Lung microvascular endothelial cell (primary cell): Measurements from ENCODE around the gene FLVCR2. TPM values are rescaled to one million over a fixed set of nuclear protein-coding genes. Genes with fewer than 3 reads are reported as not detected.

Experiments
- DNase-seq, 2 donors: peaks; one replicate each; pipeline versions ENCODE4 v3.0.0 to v3.0.0-alpha.2; 2010; ENCODE audit warnings: low read depth in 2 of 2
- total RNA-seq: library from RNA; depleted of rRNA; stranded (reverse); fragments of >200 nt; gene quantifications from 2 replicates; pipeline ENCODE4 v1.2.1, GENCODE V29; 2014

Gene FLVCR2
- total RNA-seq, 1 donor from 2014 or later = 0.79 TPM

DNA sequence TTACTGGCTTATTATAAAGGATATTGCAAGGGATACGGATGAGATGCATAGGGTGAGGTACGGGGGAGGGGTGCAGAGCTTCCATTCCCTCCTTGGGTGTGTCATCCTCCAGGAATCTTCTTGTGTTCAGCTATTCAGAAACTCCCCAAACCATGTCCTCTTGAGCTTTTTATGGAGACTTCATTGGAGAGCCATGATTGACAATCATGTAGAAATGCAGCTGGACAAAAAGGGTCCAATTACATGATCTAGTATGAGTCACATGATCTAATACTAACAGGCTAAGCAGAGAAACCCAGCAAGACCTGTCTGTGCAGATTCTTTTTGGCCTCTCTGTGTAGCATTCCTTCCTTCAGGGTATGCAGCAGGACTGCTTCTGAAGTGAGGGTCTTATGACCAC lies 23.9 kb upstream of the FLVCR2 start:
- DNase-seq = no peak

DNA sequence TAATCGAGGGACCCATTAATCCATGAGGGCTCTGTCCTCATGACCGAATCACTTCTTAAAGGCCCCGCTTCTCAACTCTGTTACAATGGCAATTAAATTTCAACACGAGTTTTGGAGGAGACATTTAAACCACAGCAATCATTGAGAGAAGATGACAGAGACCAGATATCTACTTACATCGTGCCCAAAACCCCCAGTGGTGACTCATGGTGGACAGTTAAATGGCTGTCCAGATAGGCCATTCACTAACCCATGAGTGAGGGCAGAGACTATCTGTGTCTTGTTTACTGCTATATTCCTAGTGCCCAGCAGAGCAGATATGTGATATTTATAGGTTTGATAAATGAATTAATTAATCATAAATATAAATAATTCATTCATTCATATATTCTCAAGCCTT lies 20.0 kb upstream of the FLVCR2 start:
- DNase-seq = no peak

DNA sequence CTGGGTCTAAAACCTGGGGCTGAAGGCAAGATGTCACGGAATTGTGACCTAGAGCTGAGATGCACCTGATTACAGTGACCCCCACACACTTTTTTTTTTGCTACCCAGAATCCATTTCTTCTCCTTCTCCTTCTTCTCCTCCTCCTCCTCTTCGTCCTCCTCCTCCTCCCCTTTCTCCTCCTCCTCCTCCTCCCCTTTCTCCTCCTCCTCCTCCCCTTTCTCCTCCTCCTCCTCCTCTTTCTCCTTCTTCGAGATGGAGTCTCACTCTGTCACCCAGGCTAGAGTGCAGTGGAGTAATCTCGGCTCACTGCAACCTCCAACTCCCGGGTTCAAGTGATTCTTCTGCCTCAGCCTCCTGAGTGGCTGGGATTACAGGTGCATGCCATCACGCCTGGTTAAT lies 19.4 kb upstream of the FLVCR2 start:
- DNase-seq = no peak

DNA sequence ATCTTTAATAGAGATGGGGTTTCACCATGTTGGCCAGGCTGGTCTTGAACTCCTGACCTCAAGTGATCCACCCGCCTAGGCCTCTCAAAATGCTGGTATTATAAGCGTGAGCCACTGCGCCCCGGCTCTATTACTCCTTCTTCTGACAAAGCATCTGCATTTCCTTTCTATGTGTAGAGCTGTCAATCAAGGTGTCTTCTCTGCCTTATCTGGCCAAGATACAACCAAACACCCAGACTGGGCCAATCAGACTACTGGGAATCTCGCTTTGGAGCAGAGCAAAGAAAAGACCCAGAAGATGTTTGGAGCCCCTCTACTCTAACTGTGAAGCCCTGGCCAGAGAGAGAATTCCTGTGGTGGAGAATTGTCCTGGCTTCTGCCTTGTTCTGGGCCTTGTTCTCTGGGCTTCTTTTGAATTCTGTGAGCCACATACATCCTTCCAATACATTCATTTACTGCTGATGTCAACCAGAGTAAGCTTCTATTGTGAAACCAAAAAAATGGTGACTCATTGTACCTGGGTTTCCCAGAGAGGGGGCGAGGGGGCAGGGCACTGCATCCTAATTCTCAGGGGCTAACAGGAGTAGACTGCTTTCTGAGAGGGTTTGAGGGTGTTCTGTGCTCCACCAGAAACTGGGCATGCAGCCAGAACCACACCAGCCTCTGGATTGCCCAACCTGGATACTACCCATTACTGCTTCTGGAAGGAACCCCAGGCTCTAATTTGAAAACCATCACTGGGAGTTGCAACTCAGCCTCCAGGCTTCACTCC lies 18.8 kb upstream of the FLVCR2 start:
- no peak for DNase-seq

DNA sequence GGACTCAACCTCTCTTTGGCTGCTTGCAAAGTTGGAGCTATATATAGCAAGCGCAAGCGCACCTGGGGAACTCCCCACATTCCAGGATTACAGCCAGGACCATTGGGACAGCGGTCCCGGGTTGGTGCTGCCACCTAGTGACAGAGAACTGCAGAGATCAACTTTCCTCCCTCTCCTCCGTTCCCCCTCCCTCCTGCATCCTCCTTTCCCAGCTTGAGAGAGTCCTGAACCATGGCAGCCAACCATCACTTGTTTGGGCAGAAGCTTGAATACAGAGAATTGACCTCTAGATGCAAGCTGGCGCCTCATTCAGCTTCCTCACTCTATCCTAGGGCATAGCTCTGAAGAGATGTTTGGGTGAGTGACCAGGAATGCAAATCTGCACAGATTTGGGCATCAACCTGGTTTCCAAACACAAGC lies 17.4 kb upstream of the FLVCR2 start:
- peak; percentile 74 to 91 for DNase-seq

DNA sequence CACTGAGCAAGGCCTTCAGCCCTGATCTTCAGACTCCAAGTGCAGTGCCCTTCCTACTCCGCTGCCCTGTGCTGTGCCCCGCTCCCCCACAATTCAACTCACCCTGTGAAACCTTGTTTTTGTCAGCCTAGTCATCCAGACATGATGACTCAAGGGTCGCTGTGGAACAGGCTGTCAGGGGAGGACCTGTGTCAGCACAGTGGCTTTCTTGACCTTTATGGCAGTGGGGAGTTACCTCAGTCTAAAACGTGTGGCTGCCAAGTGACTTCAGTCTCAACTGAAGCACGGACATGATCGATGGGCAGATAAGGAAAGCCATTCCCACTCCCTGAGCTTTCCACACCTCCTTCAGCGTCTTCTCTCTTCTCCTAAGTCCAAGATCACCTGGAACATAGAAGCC lies 16.3 kb upstream of the FLVCR2 start:
- no peak for DNase-seq

DNA sequence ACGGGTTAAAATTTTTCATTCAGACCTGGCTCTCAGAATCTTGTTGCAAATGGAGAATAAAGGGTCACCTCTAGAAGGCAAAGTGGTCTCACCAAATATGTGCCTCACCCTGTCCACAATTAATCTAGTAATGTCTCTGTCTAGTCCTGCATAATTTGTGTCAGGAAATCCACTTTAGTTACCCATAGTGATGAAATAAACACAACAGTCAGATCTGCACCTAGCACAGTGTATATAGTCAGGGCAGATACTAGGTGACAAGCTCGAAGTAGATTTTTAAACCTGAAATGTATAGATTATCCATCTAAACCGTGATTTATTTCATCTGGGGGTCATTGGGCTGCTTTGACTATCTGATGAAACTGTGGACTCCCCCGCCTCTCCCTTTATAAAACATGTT lies 15.9 kb upstream of the FLVCR2 start:
- DNase-seq = no peak

DNA sequence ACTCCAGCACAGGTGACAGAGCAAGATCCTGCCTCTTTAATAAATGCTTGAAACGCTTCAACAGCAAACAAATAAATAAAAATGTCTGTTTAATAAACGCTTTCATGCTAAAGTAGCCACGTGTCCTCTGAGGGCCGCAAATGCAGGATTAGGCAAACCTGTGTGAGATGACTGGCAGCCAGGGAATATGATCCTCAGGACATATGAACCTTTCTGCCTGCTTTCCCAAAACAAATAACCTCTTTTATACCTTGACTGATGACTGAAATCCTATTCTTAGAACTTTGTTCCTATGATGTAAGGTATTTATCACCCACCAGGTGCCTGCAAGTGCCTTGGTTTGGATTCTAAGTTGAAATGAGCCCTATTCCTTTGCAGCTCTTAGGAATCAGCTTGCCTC lies 14.5 kb upstream of the FLVCR2 start:
- DNase-seq = no peak

DNA sequence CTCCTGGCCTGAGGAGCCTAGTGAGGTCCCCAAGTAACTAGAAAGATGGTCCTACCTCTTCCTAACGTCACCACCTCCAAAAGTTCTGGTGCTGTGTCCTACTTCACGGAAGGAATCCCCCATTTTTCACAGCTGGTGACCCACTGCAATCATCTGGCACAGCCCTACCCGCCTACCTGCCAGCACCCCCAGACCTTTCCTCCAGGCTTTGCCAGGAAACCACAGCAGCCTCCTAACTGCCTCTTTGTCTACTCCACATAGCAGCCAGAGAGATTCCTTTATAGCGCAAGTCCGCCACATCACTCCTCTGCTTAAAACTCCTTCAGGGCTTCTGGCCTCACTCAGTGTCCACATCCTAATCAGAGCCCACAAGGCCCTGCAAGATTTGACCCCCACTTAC lies 13.4 kb upstream of the FLVCR2 start:
- no peak for DNase-seq

DNA sequence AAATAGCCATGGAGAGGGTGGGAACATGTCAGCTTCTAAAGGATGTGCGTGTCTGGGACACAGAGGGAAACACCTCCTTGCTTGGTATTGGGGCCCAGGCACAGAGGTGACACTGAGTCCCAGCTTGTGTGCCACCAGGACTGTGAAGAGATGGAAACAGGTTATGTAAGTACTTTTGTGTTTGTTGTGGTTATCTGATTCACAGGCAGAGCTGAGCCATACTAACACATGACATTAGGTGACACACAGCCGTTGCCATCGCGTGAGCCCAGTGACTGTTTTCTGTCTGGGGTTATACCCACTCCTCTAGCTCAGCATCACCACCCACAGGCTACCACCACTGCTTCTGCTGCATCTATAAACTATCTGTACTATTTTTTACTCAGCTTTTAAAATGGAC lies 12.1 kb upstream of the FLVCR2 start:
- DNase-seq = peak in 1 of 2 donors; percentile 20

DNA sequence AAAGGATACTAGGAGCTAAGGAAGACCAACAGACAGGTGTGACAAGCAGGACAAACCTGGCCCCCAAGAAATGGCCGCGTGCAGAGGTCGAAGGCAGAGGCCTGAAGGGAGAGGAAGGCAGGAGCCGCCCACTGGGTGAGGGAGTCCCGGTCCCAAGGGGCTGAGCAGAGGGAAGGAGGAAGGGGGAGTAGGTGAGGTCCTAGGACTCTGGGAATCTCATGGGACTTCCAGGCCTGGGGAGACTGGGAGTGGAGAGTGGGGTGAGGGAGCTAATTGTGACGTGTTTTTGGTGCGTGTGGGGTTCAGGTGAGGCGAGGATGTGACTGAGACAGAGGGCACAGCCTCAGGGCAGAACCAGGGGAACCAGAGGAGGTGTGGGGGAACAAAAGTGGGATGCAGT lies 11.7 kb upstream of the FLVCR2 start:
- DNase-seq = no peak

DNA sequence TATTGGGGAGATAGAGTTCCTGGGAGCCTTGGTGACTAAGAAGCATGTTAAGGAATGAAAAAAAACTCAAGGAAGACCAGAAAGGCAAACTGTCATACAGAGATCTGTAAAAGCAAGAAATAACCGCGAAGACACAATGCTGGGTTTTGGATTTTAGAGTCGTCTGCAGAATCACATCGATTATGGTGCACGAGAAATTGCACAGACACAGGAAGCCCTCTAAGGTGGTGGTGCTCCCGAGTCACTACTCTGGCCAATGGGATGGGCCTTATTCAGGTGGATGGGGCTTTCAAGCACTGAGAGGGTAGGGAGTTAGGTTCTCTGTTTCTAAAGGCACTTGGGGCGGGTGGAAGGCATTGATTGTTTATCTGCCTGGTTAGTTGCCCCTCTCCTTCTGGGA lies 10.3 kb upstream of the FLVCR2 start:
- DNase-seq = no peak

DNA sequence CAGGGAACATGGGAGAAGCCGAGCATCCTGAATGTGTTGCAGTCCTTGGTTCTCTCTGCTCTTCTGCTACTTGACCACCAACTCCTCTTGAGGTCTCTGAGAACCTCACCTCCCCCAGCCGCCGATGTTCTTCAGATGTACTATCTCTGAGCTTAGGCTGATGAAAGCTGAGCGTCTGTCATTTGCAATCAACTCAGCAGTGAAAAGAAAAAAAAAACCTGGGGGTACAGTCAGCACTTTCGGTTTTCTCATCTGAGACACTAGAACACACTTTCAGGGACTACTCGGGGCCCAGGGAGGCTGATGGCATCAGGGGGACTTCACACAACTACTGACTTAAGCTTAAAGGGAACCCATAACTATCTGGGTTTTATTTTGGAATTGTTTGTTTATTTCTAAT lies 9.6 kb upstream of the FLVCR2 start:
- no peak for DNase-seq

DNA sequence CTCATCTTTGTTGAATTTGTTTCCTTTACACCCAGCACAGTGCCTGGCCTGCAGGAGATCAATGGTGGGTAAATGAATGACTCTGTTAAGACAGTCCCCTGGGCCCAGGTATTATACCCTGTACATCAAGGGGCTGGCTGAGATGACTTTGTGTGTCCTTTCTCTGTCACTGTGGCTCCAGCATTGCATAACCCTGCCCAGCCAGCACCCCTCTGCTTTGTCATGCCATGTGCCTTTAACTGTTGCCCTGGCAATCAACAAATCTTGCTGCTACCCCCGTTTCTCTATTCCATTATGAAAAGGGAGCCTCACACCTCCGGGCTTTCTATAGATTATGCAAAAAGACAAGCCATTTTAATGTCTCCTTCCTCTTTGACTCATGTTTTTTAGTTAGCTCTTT lies 7.6 kb upstream of the FLVCR2 start:
- DNase-seq = no peak

DNA sequence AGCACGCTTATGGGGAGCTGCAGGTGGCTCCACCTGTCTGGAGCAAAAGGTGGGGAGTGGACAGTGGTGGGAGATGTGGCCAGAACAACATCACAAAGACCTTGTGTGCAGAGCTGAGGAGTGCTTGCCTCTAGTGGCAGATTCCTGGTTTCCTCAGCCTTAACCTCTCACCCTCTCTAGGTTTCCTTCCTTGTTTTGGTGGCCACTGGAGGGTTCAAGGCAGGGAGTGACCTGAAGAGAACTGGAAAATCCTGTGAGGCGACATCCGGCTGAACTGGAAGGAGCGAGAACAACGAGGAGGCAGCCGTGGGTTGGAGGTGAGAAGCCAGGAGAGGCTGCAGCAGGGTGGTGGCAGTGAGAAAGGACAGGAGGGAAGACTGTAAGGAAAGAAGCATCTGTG lies 6.3 kb upstream of the FLVCR2 start:
- DNase-seq = no peak

DNA sequence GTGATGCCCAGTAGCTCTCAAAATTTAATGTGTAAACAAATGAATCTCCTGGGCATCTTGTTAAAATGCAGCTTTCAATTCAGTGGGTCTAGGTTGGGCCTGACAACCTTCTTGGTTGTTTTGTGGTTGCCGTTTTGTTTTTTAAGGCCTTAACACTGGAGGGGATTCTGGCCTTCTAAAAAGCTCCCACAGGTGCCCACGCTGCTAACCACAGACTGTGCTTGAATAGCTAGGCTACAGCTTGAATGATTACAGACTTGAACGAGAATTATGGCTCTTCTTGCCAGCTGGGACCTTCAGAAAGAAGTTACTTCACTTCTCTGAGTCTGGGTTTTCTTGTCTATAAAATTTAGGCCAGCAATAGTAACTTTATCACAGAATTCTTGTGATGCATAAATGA lies 1.3 kb upstream of the FLVCR2 start:
- DNase-seq = no peak

DNA sequence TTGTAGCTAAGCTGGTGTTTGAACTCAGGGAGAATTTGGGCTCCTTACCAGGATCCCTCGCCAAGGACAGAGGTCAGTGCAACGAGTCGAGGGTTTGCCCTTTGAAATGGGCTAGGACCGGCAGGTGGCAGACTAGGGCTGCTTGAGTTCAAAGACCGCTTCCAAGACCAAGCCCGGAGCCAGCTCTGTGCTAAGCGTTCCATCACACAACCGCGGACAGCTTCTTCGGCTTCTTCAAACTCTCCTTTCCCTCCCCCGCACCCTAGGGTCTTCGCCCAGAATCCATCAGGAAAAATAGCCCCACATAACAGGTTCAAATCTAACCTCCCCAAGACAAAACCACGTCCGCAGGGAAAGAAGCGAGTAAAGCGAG lies 705 bp upstream of the FLVCR2 start:
- DNase-seq = peak; percentile 73 to 85

DNA sequence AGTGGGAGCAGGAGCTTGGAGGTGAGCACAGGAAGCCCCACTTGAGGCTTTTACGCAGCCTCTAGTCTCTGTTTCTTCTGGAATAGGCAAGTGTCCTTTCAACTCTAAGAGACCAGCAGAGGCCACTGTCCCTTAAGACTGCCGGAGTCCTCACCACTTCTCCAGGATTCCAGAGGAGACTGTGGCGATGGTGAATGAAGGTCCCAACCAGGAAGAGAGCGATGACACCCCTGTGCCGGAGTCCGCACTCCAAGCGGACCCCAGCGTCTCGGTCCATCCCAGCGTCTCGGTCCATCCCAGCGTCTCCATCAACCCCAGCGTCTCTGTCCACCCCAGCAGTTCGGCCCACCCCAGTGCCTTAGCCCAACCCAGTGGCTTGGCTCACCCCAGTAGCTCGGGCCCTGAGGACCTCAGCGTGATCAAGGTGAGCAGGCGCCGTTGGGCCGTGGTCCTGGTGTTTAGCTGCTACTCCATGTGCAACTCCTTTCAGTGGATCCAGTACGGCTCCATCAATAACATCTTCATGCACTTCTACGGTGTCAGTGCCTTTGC lies 442 bp downstream of the FLVCR2 start:
- DNase-seq = peak; percentile 6 to 64

DNA sequence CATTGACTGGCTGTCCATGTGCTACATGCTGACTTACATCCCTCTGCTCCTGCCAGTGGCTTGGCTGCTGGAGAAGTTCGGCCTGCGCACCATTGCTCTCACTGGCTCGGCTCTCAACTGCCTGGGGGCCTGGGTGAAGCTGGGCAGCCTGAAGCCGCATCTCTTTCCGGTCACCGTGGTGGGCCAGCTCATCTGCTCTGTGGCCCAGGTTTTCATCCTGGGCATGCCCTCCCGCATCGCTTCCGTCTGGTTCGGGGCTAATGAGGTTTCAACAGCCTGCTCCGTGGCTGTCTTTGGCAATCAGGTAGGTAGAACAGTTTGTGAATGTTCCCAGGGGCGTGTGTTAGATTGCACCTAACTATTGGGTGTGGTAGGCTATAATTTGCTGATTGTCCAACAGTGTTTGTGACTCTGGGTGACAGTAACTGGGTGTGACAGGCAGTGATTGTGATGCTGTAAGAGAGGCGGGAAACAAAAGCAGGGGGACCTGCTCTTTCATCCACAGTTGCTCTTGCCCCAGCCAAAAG lies 981 bp downstream of the FLVCR2 start:
- DNase-seq = peak in 1 of 2 donors; percentile 8

DNA sequence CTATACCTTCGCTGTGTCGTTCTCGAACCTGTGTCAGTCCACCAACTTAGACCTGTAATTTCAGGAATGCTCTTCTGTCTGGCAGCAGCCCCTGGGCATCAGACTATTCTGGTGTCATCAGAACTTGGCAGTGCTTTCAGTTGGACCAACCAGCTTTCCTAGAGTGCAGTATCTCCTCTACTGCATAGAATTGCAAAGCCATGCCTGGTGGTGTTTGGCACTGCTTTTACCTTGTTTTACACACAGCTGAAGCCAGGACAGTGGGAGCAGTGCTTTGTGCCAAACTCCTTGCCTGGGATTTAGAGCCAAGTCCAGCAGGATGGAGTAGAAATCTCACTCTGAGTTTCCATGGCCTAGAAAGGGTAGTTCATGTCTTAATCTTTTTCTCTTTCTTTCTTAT lies 1.5 kb downstream of the FLVCR2 start:
- peak in 1 of 2 donors; percentile 13 for DNase-seq

DNA sequence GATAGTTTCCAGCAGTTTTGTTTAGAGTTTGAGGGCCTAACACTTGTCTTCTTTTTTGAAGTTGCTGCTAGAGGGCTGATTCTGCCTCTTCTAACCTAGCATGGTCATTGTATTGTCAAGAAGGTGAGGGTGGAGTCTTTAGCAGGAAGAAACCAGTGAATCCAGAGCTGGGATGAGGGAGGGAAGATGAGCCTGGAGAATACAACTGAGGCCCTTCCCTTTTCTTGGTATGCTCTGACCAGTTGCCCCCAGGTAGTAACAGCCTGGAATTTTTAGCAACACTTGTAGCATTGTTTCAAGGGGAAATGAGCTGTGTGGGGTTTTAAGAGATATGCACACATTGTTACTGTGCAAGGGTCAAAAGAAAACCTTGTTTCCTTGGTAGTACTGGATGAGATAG lies 9.0 kb downstream of the FLVCR2 start:
- no peak for DNase-seq

DNA sequence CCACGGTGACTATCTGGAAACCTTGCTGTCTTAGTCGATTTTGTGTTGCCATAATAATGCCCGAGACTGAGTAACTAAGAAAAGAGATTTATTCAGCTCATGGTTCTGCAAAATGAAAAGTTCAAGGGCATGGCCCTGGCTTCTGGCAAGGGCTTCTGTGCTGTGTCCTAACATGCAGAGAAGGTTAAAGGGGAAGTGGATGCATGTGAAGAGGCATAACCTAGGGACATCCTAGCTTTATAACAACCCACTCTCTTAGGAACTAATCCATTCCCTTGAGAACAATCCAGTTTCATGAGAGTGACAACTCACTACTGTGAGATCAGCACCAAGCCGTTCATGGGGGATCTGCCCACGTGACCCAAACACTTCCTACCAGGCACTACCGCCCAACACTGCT lies 11.5 kb downstream of the FLVCR2 start:
- no peak for DNase-seq

DNA sequence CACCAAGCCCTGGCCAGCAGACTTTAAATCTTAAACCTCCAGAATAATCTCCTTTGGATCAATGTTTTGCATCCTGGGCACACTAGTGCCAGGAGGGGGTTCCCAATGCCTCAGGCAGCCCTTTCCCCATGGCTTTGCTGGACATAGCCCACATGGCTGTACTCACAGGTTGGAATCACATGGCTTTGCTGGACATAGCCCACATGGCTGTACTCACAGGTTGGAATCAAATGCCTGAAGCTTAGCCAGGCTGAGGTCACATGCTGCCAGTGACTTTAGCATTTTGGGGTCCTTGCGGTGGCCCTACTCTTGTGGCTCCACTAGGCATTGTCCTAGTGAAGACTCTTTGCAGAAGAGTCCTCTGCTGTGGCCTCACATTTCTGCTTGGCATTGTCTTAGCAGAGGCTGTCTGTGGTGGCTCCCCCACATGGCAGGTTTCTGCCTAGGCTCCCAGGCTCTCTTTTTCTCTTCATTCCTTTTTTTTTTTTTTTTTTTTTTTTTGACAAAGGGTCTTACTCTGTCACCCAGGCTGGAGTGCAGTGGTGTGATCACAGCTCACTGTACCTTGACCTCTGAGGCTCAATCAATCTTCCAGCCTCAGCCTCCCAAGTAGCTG lies 13.0 kb downstream of the FLVCR2 start:
- no peak for DNase-seq
